Stimulated activated CD8-positive, alpha-beta memory T cell treated with anti-CD3 and anti-CD28 coated beads, Interleukin-15, amount 100 ng/mL, for 48 hours (primary cell): ENCODE data around the gene WDR73.
A peak's percentile ranks its signal among the peaks of the same experiment; 100 is the strongest.
"Not testable (repeated sequence)": the region's sequence is repeated elsewhere in the genome, so short reads cannot be mapped to it uniquely, and the experiment has no call there.

Experiments used
- DNase-seq, 2 donors: peaks; one replicate each; pipeline ENCODE4 v3.0.0-alpha.2; 2020; ENCODE audit warnings: low read depth in 2 of 2

WDR73 gene

GRCh38 chr15:84658080-84658787 is 4.2 kb upstream of the WDR73 start, which contains the start of gene NMB:
Gene NMB (minus strand): TSS chr15:84658199. CDS start chr15:84658152, 47 bp downstream.
- DNase-seq, result peak; percentile 75 to 76

DNA sequence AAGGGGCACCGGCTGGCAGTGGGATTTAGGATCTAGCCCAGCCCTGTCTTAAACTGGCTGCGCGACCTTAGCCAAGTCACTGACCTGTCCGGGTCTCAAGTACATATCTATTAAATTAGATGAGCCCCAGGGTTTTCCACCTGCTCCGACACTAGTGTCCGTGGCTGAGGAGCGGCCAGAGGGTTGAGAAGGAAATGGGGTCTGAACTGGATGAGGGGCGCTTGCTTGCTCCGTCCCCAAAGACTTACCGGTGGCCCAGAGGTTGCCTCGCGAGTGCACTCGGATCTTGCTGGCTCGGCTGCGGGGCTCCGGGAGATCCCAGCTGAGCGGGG is 3.6 kb upstream of the WDR73 start:
- no peak for DNase-seq

DNA sequence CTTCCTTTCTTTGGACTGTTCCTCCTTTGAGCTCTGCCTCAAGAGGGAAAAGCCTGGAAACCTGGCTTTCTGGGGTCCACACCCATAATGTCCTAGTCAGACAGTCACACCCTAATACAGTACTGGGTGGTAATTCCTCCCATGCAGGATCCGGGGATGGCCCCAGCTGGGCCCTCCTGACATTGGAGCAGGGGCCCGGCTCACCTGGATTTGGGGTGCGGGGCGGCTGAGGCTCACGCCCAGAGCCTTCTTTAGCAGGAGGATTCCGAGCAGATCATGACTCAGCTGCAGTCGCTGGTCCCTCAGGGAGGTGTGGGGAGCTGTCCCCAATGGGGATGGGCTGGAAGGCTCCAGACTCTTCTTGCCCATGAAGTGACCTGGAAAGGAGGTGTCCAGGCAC is 2.9 kb upstream of the WDR73 start:
- DNase-seq, result no peak

GRCh38 chr15:84654689-84655453 is 788 bp upstream of the WDR73 start:
- peak; percentile 60 to 70 for DNase-seq

DNA sequence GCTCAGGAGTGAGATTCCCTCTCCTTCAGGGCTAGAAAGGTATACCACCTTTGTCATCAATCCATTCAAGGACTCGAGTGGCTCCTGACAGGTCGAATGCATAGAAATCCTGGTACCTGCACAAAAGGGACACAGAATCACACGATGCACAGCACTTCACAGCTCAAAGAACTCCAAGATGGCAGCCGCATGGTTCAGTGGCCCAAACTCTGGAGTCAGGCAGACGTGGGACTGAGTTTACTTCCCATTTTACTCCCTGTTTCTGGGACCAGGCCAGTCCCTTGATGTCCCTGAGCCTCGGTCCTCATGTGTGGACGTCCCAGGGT is 536 bp downstream of the WDR73 start:
- no peak for DNase-seq

- DNase-seq, result no peak
These were observed 4.4 kb downstream of the WDR73 start for GRCh38 chr15:84649706-84650105.

DNA sequence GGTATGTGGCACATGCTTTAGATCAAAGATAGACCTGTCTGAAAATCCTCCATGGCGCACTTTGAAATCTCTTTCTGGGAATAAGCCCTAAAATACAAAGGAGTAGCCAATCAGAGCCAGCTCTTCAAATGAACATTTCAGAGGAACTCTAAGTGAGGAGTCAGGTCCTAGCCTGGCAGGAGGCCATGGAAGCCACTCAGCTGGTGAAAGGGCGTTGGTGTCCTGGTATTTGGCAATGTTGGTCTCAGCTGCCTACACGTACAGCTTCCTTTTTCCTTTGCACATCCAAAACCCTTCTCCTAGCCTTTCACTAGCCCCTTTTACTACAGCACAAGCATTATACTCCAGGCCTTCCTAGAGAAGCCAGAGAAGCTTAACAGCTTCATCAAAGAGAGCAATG is 5.5 kb downstream of the WDR73 start:
- no peak for DNase-seq

GRCh38 chr15:84647726-84648125 is 6.4 kb downstream of the WDR73 start:
- DNase-seq, result no peak

DNA sequence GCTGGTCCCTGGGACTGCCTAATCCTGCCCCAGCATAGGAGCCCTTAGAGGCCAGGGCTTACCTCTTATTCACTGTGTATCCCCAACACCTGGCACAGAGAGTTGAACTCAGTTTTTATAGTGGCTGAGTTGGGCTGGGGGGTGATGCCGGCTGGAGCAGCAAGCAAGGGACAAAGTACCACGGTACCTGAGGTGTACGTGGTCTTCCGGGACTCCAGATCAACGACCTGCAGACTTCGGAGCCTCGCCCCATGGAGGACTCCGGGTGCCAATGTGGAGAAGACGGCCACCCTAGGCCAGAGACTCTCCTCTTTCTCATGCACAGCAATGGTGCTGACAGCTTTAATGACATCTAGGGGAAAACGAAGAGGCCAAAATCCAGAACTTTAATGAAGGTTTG is 8.1 kb downstream of the WDR73 start:
- DNase-seq, result no peak

GRCh38 chr15:84645496-84645895 is 8.6 kb downstream of the WDR73 start:
- DNase-seq, result no peak

- no peak for DNase-seq
These were observed 10.2 kb downstream of the WDR73 start for GRCh38 chr15:84643838-84644237.

DNA sequence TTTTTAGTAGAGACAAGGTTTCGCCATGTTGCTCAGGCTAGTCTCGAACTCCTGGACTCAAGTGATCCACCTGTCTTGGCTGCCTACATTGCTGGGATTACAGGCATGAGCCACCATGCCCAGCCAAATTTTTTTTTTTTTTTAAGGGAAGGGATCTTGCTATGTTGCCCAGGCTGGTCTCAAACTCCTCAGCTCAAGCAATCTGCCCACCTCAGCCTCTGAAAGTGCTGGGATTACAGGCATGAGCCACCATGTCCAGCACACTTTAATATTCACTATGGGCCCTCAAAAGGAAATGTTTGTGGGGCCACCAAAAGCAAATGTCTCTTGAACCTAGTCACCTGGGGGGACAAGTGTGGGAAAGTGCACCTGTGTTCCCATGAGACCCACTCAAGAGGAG is 11.4 kb downstream of the WDR73 start:
- DNase-seq, result not testable (repeated sequence)

GRCh38 chr15:84641871-84642270 is 12.2 kb downstream of the WDR73 start:
- DNase-seq, result not testable (repeated sequence)

GRCh38 chr15:84638103-84638502 is 16.0 kb downstream of the WDR73 start:
- DNase-seq, result no peak

DNA sequence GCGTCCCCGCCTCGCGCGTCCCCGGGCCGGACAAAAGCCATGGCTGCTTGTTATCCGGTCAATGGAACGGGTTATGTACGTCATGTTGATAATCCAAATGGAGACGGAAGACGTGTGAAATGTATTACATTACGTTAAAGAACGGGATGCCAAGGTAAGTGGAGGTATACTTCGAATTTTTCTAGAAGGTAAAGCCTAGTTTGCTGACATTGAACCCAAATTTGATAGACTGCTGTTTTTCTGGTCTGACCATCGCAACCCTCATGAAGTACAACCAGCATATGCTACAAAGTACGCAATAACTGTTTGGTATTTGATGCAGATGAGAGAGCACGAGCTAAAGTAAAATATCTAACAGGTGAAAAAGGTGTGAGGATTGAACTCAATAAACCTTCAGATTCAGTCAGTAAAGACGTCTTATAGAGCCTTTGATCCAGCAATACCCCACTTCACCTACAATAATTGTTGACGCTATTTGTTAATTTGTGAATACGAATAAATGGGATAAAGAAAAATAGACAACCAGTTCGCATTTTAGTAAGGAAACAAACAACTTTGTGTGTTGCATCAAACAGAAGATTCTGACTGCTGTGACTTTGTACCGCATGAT is 19.8 kb downstream of the WDR73 start:
- DNase-seq, result no peak

DNA sequence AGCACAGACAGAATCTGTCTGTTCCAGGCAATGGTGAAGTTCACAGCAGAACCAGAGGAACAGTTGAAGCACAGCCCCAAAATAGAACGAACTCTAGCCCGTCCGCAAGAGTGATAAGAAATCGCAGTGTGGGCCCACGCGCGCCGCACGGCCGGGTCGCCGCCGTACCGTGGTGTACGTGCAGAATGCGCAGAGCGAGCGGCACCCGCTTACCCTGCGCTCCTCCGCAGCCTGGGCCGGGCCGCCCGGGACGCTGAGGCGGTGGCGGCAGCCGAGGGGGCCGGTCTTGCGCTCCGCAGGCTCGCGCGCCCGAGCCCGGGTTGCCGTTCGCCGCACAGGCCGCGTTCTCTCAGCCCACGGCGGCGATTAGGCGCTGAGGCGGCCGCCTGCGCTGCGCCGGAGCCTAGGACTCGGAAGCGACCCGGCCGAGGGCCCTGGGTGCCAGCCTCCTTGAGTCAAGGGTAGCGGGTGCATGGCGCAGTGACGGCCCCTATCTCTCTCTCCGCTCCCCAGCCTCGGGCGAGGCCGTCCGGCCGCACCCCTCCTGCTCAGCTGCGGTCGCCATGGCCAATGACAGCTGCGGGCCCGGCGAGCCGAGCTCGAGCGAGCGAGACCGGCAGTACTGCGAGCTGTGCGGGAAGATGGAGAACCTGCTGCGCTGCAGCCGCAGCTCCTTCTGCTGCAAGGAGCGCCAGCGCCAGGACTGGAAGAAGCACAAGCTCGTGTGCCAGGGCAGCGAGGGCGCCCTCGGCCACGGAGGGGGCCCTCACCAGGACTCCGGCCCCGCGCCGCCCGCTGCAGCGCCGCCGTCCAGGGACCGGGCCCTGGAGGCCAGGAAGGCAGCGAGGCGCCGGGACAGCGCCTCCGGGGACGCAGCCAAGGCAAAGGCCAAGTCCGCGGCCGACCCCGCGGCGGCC is 20.5 kb downstream of the WDR73 start:
- DNase-seq, result peak; percentile 56

DNA sequence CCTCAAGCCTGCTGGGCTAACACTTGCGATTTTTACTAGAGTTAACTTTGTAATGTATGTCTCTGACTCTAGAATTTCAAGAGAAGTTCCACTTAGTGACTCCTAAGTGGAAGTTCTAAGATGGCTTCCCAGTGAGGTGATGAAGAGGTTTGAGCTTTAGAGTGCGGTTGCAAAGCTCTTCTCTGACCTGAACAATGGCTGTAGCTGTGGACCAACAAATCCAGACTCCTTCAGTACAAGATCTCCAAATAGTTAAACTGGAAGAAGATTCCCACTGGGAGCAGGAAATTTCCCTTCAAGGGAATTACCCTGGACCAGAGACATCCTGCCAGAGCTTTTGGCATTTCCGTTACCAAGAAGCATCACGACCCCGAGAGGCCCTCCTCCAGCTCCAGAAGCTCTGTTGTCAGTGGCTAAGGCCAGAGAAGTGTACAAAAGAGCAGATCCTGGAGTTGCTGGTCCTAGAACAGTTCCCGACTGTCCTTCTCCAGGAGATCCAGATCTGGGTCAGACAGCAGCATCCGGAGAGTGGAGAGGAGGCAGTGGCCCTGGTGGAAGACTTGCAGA is 22.3 kb downstream of the WDR73 start:
- DNase-seq, result no peak

DNA sequence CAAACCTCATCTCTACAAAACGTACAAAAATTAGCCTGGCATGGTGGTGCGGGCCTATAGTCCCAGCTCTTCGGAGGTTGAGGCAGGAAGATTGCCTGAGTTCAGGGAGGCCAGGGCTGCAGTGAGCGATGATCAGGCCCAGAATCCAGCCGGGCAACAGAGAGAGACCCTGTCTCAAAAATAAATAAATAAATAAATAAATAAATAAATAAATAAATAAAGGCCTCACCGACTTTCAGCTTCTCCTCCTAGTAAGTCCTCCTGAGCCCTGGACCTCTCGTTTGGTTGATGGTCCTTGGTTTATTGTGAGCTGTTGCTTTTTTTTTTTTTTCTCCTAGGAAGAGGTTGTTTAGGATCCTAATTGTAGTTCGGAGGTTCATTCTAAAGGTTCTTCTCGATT is 25.1 kb downstream of the WDR73 start:
- DNase-seq, result no peak

DNA sequence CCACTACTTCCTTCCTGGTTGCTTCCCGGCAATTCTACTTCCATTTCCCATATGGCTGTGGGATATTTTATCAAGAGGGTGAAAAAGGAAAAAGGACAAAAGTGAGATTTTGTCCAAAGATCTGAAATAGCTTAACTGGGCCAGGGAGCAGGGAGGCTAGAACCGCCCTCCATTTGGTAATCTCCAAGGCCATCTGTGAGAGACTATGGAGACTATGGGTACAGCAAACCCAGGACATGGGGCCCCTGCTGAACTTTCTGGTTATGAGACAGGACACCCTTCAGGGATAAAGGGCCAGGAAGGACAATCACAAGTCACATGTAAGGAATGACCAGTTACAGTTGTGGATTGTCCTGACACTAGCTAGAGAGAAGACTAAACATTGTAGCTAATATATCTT is 29.0 kb downstream of the WDR73 start:
- DNase-seq, result no peak

- no peak for DNase-seq
These were observed 29.7 kb downstream of the WDR73 start for GRCh38 chr15:84624359-84624758.

- no peak for DNase-seq
These were observed 32.6 kb downstream of the WDR73 start for GRCh38 chr15:84621358-84621979.
